HG03139 (cell line): ENCODE measurements around the gene GAD1.

Experiments
- ATAC-seq: cut with Tn5 transposase; IDR thresholded peaks from one replicate; pipeline ENCODE4 v1.9.1; 2021; ENCODE audit not compliant: unreplicated experiment

GAD1 gene

GRCh38 chr2:170887496-170887895 lies 70.8 kb downstream of the GAD1 start:
- no peak for ATAC-seq

GRCh38 chr2:170887896-170888295 lies 71.2 kb downstream of the GAD1 start:
- ATAC-seq = no peak

- no peak for ATAC-seq
Measured at GRCh38 chr2:170891893-170892292, 75.2 kb downstream of the GAD1 start.

- ATAC-seq = no peak
Measured at GRCh38 chr2:170892391-170892951, 75.8 kb downstream of the GAD1 start.

- no peak for ATAC-seq
Measured at GRCh38 chr2:170895023-170895757, 78.5 kb downstream of the GAD1 start.

- no peak for ATAC-seq
Measured at GRCh38 chr2:170896622-170897021, 79.9 kb downstream of the GAD1 start.

- ATAC-seq = no peak
Measured at GRCh38 chr2:170897108-170897507, 80.4 kb downstream of the GAD1 start.

GRCh38 chr2:170905864-170906263 lies 89.2 kb downstream of the GAD1 start:
- ATAC-seq = no peak
